Esophagus muscularis mucosa (tissue), 2 donors: Measurements from ENCODE around the gene CAMTA1.

Source experiments
- POLR2A ChIP-seq: fragments of 450-650 bp; IDR thresholded peaks from one replicate; pipeline ENCODE4 v1.6.1; 2017; ENCODE audit warnings: antibody characterized with exemption, moderate library complexity, mild to moderate bottlenecking, low read depth
- POLR2AphosphoS5 ChIP-seq, 2 donors: sonication (generic); formaldehyde crosslinking; IDR thresholded peaks; one replicate each; pipeline ENCODE4 v1.6.1; 2017; ENCODE audit warnings: antibody characterized with exemption in 2 of 2

DNA sequence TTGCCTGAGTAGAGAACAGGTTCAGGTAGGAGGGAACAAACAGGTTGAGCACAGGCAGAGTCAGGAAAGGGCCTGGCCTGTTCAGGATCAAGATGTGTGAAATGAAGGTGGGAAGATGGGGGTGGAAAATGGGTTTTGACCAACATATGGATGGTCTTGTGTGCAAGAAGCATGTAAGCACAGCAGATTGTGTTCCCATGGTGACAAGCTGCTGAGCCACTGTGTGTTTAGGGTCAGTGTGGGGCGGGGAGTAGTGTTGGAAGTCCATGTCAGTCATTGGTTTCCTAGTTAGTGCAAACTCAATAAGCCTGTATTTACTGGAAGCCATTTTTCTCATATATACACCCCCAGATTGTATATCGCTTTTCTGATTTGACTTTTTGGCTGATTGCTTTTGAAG is 111.9 kb downstream of the CAMTA1 start:
- TF ChIP-seq POLR2AphosphoS5 (IDR thresholded peaks at IDR 0.05) (no peak), POLR2A (no peak)
